A549 (cell line): ENCODE data around the gene STK4. TPM values are rescaled to one million over a fixed set of nuclear protein-coding genes. Genes with fewer than 3 reads are reported as not detected.

Experiments
- ATAC-seq, 2 experiments: fragments of 200-7000 bp in 1 of 2; fragments of >200 bp in 1 of 2; cut with Nextera tagmentation in 1 of 2; cut with Tn5 transposase in 1 of 2; 3 replicates each; pipeline versions ENCODE4 v1.8.0 to v1.9.1; 2018 to 2020; ENCODE audit warnings: mild to moderate bottlenecking in 1 of 2, moderate library complexity in 1 of 2
- CTCF ChIA-PET: fragments of 300-600 bp; sonication (Branson Sonifier 250); formaldehyde crosslinking; extraction: SDS; loops from one replicate; lab custom pipeline; 2021; ENCODE audit warnings: antibody characterized with exemption, inconsistent platforms; lab: Yijun Ruan, JAX
- POLR2A ChIA-PET: fragments of 350-600 bp; formaldehyde crosslinking; extraction: SDS; loops from one replicate; lab custom pipeline; 2021; ENCODE audit warnings: antibody characterized with exemption, inconsistent platforms; lab: Yijun Ruan, JAX
- DNase-seq, 2 experiments: peaks; one replicate each; pipeline versions ENCODE4 v3.0.0 to v3.0.0-alpha.2; 2011 to 2016; ENCODE audit warnings: low read depth in 1 of 2, low spot score in 1 of 2
- FAIRE-seq: peaks from 2 replicates; lab custom pipeline; 2011; peaks lifted over from hg19 to GRCh38; lab: Jason Lieb, UNC
- H3K27ac ChIP-seq, 2 experiments: fragments of >200 bp; sonication (Bioruptor Twin); formaldehyde crosslinking; 3 replicates each; pipeline ENCODE4 v1.5.1; 2016 to 2017
- H3K4me1 ChIP-seq: fragments of >200 bp; sonication (Bioruptor Twin); formaldehyde crosslinking; 3 replicates; pipeline ENCODE4 v1.6.1; 2016
- H3K4me2 ChIP-seq: fragments of >200 bp; sonication (Bioruptor Twin); formaldehyde crosslinking; 3 replicates; pipeline ENCODE4 v1.6.1; 2016
- H3K4me3 ChIP-seq: fragments of >200 bp; sonication (Bioruptor Twin); formaldehyde crosslinking; 3 replicates; pipeline ENCODE4 v1.5.1; 2016
- H3K9me3 ChIP-seq: fragments of >200 bp; sonication (Bioruptor Twin); formaldehyde crosslinking; 3 replicates; pipeline ENCODE4 v1.6.1; 2016
- BCL3 ChIP-seq: fragments of >200 bp; sonication (Bioruptor Twin); formaldehyde crosslinking; IDR thresholded peaks from 3 replicates; pipeline ENCODE4 v1.6.1; 2016
- BHLHE40 ChIP-seq: IDR thresholded peaks from 2 replicates; pipeline ENCODE4 v1.6.1; 2012; ENCODE audit warnings: low read depth, low read length, inconsistent platforms
- CBX8 ChIP-seq: fragments of 200-600 bp; sonication (generic); IDR thresholded peaks from 2 replicates; pipeline ENCODE4 v1.6.1; 2016
- CTCF ChIP-seq: fragments of >200 bp; sonication (Bioruptor Twin); formaldehyde crosslinking; IDR thresholded peaks from 3 replicates; pipeline ENCODE4 v1.5.1; 2016
- EHF ChIP-seq: fragments of 250-450 bp; sonication (Bioruptor Pico); IDR thresholded peaks from 2 replicates; pipeline ENCODE4 v1.5.0; 2020; ENCODE audit warnings: mild to moderate bottlenecking
- EHMT2 ChIP-seq: fragments of 200-600 bp; sonication (generic); IDR thresholded peaks from 2 replicates; pipeline ENCODE4 v1.6.1; 2016; ENCODE audit warnings: antibody characterized with exemption, low read depth, mild to moderate bottlenecking, moderate library complexity
- FOSL2 ChIP-seq, 2 experiments: fragments of 450-650 bp in 1 of 2; fragments of >200 bp in 1 of 2; sonication (Bioruptor Twin) in 1 of 2; formaldehyde crosslinking; IDR thresholded peaks; 2 replicates each; pipeline versions ENCODE4 v1.5.0 to v1.6.1; 2016 to 2020; ENCODE audit warnings: mild to moderate bottlenecking in 1 of 2, moderate library complexity in 1 of 2
- FOXS1 ChIP-seq: fragments of 250-450 bp; sonication (Bioruptor Pico); IDR thresholded peaks from 2 replicates; pipeline ENCODE4 v1.5.0; 2020; ENCODE audit warnings: mild to moderate bottlenecking, moderate library complexity
- JUN ChIP-seq, 2 experiments: fragments of >200 bp; sonication (Bioruptor Twin); formaldehyde crosslinking; IDR thresholded peaks; 2 replicates in 1 of 2; 3 replicates in 1 of 2; pipeline ENCODE4 v1.6.1; 2016 to 2017
- JUNB ChIP-seq: fragments of >200 bp; sonication (Bioruptor Twin); formaldehyde crosslinking; IDR thresholded peaks from 2 replicates; pipeline ENCODE4 v1.6.1; 2016
- KDM5A ChIP-seq: fragments of 200-600 bp; sonication (generic); IDR thresholded peaks from 2 replicates; pipeline ENCODE4 v1.6.1; 2016; ENCODE audit warnings: antibody characterized with exemption, mild to moderate bottlenecking
- NR3C1 ChIP-seq: fragments of >200 bp; sonication (Bioruptor Twin); formaldehyde crosslinking; IDR thresholded peaks from 3 replicates; pipeline ENCODE4 v1.6.1; 2017
- PHF8 ChIP-seq: fragments of 200-600 bp; sonication (generic); IDR thresholded peaks from 2 replicates; pipeline ENCODE4 v1.6.1; 2016; ENCODE audit warnings: low read depth, mild to moderate bottlenecking, antibody characterized with exemption, moderate library complexity, borderline replicate concordance
- RAD21 ChIP-seq, 2 experiments: fragments of >200 bp in 1 of 2; sonication (Bioruptor Twin) in 1 of 2; formaldehyde crosslinking in 1 of 2; IDR thresholded peaks in 1 of 2; conservative IDR thresholded peaks in 1 of 2; 2 replicates in 1 of 2; 3 replicates in 1 of 2; pipeline ENCODE4 v1.6.1; 2012 to 2018; ENCODE audit warnings: inconsistent platforms in 1 of 2
- RARB ChIP-seq: fragments of 250-450 bp; sonication (Bioruptor Pico); IDR thresholded peaks from 2 replicates; pipeline ENCODE4 v1.8.0; 2021; ENCODE audit warnings: mild to moderate bottlenecking, moderate library complexity
- REST ChIP-seq: fragments of 200-600 bp; sonication (generic); IDR thresholded peaks from 2 replicates; pipeline ENCODE4 v1.6.1; 2016; ENCODE audit warnings: antibody characterized with exemption, mild to moderate bottlenecking, moderate library complexity
- SMC3 ChIP-seq: fragments of >200 bp; sonication (Bioruptor Twin); formaldehyde crosslinking; IDR thresholded peaks from 3 replicates; pipeline ENCODE4 v1.6.1; 2018; ENCODE audit warnings: inconsistent platforms
- TFCP2L1 ChIP-seq: fragments of 250-450 bp; sonication (Bioruptor Pico); IDR thresholded peaks from 2 replicates; pipeline ENCODE4 v1.5.0; 2021; ENCODE audit warnings: mild to moderate bottlenecking
- ZC3H11A ChIP-seq: fragments of 450-650 bp; IDR thresholded peaks from 2 replicates; pipeline ENCODE4 v1.6.1; 2014; ENCODE audit warnings: antibody characterized with exemption, mild to moderate bottlenecking
- WGBS: methylation state at CpG from one replicate; pipeline ENCODE4 v1.1.6; 2017; ENCODE audit errors: missing lambda C conversion rate; 5-methylcytosine and 5-hydroxymethylcytosine counted together
- polyA plus RNA-seq, 4 experiments: library from polyadenylated mRNA; depleted of rRNA in 3 of 4; stranded (reverse); fragments of >200 nt; fragmentation: RNase III in 1 of 4; extraction: RNeasy Plus Mini Kit Qiagen cat#74134 plus additional on column Dnase treatment in 1 of 4; gene quantifications; 2 replicates in 3 of 4; 3 replicates in 1 of 4; pipeline ENCODE4 v1.2.3, GENCODE V29; 2011 to 2017
- TF ChIP-seq, protein P1 (sequence below): fragments of 250-450 bp; sonication (Bioruptor Pico); IDR thresholded peaks from 2 replicates; pipeline ENCODE4 v1.5.0; 2021; ENCODE audit warnings: mild to moderate bottlenecking, moderate library complexity, borderline replicate concordance

The STK4 gene
- polyA plus RNA-seq, 2 of the 4 experiments (the other 2 are of a cell fraction), result 14.5 to 34.5 TPM

DNA sequence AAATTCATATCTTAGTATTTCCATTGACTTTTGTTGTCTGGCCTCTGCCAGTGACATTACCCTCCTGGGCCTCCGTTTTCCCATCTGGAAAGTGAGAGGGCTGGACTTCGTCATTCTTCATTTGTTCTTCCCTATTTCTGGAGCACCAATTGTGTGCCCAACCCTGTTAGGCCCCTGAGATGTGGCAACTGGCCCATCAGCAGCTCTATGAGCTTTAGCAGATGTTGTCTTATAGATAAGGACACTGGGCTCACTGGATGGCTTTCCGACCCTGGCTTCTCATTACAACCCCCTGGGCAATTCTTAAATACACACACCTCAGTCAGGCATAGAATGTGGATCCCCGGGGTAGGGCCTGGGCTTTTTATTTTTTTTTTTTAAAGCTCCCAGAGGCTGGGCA lies 41.8 kb upstream of the STK4 start:
- TF ChIP-seq JUNB (no peak), KDM5A (no peak), BHLHE40 (no peak), FOSL2 (IDR thresholded peaks at IDR 0.05) (no peak), FOSL2 (CRISPR knock-in tag; IDR thresholded peaks at IDR 0.05) (no peak), NR3C1 (no peak)
- WGBS, result 86% methylated on average over 4 of the region's 4 CpGs
- ChIA-PET POLR2A (no interaction called here), CTCF (interaction anchor here (1.0 to 1.3 kb wide), 3 partner anchors 8 to 172 kb away, joined by 3 read pairs; no protein-coding TSS in a partner anchor)
- Histone ChIP-seq H3K4me1 (no peaks in the 10 kb centered on the region), H3K4me2 (no peak overlapping the region), H3K27ac (no peak overlapping the region), H3K9me3 (no peaks in the 10 kb centered on the region), H3K4me3 (no peak overlapping the region)
- no peak for DNase-seq
- no peak for ATAC-seq
- no peak for FAIRE-seq

GRCh38 chr20:44928595-44928994 lies 37.7 kb upstream of the STK4 start:
- ChIA-PET CTCF (interaction anchor here (0.6 to 1.0 kb wide), 2 partner anchors 10 to 181 kb away, joined by 3 to 5 read pairs; no protein-coding TSS in a partner anchor), POLR2A (no interaction called here)
- H3K4me3 ChIP-seq, result no peak overlapping the region
- no peak for DNase-seq
- no peaks in the 10 kb centered on the region for H3K4me1 ChIP-seq
- ATAC-seq, result no peak
- H3K27ac ChIP-seq, result no peak overlapping the region
- no peaks in the 10 kb centered on the region for H3K9me3 ChIP-seq
- WGBS, result 59% methylated on average over 3 of the region's 3 CpGs
- no peak overlapping the region for H3K4me2 ChIP-seq
- TF ChIP-seq EHMT2, result no peak
- TF ChIP-seq CBX8, result no peak
- no peak for FAIRE-seq

DNA sequence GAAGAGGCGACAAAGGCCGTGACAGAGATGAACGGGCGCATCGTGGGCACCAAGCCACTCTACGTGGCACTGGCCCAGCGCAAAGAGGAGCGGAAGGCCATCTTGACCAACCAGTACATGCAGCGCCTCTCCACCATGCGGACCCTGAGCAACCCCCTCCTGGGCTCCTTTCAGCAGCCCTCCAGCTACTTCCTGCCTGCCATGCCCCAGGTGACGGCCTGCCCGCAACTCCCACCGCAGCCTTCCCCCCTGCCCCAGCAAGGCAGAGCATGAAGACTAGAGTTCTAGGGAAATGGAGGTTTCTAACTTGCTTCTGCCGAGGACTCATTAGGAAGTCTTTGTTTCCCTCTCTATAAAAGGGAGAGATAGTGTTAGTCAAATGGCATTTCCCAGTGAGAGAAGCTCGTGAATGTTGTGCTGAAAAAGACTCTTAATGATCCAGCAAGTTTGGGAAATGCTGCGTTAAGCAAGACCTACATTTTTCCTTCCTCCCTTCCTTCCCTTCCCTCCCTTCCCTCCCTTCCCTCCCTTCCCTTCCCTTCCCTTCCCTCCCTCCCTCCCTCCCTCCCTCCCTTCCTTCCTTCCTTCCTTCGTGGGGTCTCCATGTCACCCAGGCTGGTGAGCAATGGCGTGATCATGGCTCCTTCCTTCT lies 35.7 kb upstream of the STK4 start:
- H3K9me3 ChIP-seq, result no peaks in the 10 kb centered on the region
- H3K27ac ChIP-seq, result no peak overlapping the region
- ChIA-PET CTCF (interaction anchor here (1.5 kb wide), 1 partner anchor 10 kb away, joined by 4 read pairs; no protein-coding TSS in a partner anchor), POLR2A (interaction anchor here (1.3 kb wide), 1 partner anchor 10 kb away, joined by 3 read pairs; no protein-coding TSS in a partner anchor)
- H3K4me2 ChIP-seq, result no peak overlapping the region
- ATAC-seq (no peak), DNase-seq (no peak), FAIRE-seq (no peak)
- no peaks in the 10 kb centered on the region for H3K4me1 ChIP-seq
- H3K4me3 ChIP-seq, result no peak overlapping the region
- TF ChIP-seq BCL3 (no peak), TFCP2L1 (CRISPR knock-in tag) (no peak), JUN (IDR thresholded peaks at IDR 0.05) (no peak)
- WGBS, result 94% methylated on average over 18 of the region's 18 CpGs

DNA sequence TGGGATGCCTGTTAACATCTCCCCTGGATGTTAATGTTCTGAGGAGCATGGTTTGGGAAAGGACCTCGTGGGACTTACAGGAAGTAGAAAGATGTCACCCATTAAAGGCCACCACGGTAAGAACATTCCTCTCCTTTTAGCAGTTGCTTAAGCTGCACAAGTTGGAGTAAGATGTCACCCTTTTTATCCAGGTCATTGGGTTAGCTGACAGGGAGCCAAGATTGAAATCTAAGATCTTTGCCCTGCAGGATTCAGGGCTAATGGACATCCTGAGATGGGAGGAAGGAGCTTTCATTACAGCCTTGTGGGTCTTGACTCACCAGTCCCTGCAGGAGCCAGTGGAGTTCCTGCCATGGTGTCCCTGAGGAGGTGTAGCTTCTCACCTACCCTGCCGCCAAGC lies 34.4 kb upstream of the STK4 start:
- no peak for ATAC-seq
- WGBS, result 75% methylated on average over 3 of the region's 3 CpGs
- Histone ChIP-seq H3K4me3 (no peak overlapping the region), H3K4me2 (no peak overlapping the region), H3K9me3 (no peaks in the 10 kb centered on the region), H3K27ac (no peak overlapping the region), H3K4me1 (no peaks in the 10 kb centered on the region)
- POLR2A ChIA-PET, result interaction anchor here (1.3 kb wide), 1 partner anchor 9 kb away, joined by 3 read pairs; no protein-coding TSS in a partner anchor
- no peak for DNase-seq
- TF ChIP-seq RARB (CRISPR knock-in tag) (no peak), CTCF (no peak), FOXS1 (CRISPR knock-in tag) (no peak), ZC3H11A (no peak), PHF8 (no peak), SMC3 (no peak), REST (no peak), BHLHE40 (no peak), EHF (no peak), RAD21 (conservative IDR thresholded peaks at IDR 0.05 in 1 of 2, IDR thresholded peaks at IDR 0.05 in 1 of 2) (no peak)
- TF ChIP-seq, protein P1, sequence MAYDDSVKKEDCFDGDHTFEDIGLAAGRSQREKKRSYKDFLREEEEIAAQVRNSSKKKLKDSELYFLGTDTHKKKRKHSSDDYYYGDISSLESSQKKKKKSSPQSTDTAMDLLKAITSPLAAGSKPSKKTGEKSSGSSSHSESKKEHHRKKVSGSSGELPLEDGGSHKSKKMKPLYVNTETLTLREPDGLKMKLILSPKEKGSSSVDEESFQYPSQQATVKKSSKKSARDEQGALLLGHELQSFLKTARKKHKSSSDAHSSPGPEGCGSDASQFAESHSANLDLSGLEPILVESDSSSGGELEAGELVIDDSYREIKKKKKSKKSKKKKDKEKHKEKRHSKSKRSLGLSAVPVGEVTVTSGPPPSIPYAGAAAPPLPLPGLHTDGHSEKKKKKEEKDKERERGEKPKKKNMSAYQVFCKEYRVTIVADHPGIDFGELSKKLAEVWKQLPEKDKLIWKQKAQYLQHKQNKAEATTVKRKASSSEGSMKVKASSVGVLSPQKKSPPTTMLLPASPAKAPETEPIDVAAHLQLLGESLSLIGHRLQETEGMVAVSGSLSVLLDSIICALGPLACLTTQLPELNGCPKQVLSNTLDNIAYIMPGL (CRISPR knock-in tag), result no peak
- TF ChIP-seq, all 56 proteins: peak for 0
- FAIRE-seq, result no peak
- CTCF ChIA-PET, result interaction anchor here (1.1 to 1.3 kb wide), 3 partner anchors 9 to 181 kb away, joined by 3 to 4 read pairs (median 3); no protein-coding TSS in a partner anchor
